HG03469 (cell line): ENCODE data around the gene RPL26.
"Not testable (repeated sequence)": the region's sequence is repeated elsewhere in the genome, so short reads cannot be mapped to it uniquely, and the experiment has no call there.

Source experiments
- ATAC-seq: cut with Tn5 transposase; IDR thresholded peaks from one replicate; pipeline ENCODE4 v1.9.1; 2021; ENCODE audit warnings: mild to moderate bottlenecking, moderate library complexity, moderate number of reproducible peaks; ENCODE audit not compliant: unreplicated experiment

RPL26 gene

DNA sequence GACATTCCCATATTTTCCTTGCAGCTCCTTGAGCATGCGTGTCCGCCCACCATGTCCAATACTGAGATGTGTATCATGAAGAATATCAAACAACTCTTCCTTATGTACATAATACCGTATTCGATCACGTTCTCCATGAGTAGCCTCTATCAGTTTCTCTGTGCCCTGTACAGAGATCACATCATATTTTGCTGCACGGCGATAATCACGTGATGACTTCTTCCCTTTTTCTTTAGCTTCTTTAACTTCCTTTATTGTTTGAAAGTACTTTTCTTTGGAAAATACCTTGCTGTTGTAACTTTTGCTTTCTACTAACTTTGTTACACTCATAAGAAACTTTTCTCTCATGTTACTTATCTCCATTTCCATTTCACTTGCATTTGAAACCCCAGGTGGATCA, 13.0 kb downstream of the RPL26 start:
- ATAC-seq = no peak

DNA sequence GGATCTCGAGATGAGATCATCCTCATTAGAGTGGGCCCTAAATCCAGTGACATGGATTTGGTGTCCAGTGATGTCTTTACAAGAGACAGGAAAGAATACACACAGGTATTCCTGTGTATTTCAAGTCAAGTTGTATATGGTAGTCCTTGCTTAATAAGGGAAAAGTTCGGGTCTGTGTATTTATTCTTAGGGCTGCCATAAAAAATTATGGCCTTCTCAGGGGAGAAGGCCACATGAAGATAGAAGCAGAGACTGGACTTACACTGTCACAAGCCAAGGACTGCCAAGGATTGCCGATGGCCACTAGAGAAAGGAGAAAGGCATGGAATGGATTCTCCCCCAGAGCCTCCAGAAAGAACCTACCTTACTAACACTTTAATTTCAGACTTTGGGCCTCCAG, 14.8 kb downstream of the RPL26 start:
- no peak for ATAC-seq

- no peak for ATAC-seq
These were observed 16.8 kb downstream of the RPL26 start for GRCh38 chr17:8366231-8366630.

DNA sequence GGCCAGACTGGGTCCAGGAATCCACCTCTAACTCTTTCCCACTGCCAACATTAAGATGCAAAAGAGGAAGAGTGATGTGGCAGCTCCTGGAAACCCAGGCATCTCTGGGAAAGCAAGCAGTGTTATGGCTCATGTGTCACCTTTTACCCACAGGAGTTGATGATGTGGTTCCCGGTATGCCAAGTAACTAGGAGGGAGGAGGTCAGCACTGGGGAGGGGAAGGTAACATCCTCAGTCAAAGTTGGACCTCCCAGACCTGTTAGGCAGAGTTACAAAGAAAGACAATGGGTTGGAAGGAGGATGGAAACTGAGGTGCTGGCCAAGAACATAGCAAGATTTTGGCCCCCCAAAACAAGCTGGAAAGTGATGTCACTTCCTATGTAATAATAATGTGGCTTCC, 17.9 kb downstream of the RPL26 start:
- ATAC-seq = no peak

- ATAC-seq = no peak
These were observed 20.2 kb downstream of the RPL26 start for GRCh38 chr17:8362651-8363332.

DNA sequence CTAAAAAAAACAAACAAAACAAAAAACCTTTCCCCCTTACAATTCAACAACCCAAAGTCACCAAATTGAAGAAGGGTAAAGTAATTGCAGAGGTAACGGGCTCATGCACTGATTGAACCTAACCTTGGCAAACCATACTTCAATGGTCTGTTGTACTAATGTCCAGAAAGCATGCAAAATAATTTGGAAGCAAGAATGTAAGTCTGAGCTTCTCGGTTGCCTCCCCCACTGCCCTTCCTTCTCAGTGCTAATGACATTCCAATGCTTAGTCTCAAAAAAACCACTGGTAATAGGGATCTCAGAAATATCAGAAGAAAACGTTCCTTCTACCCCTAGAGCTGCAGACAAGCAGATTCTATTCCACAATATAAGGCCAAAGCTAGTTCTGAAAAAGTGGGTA, 22.2 kb downstream of the RPL26 start:
- ATAC-seq = no peak

GRCh38 chr17:8360260-8360659, 22.7 kb downstream of the RPL26 start:
- ATAC-seq = no peak

DNA sequence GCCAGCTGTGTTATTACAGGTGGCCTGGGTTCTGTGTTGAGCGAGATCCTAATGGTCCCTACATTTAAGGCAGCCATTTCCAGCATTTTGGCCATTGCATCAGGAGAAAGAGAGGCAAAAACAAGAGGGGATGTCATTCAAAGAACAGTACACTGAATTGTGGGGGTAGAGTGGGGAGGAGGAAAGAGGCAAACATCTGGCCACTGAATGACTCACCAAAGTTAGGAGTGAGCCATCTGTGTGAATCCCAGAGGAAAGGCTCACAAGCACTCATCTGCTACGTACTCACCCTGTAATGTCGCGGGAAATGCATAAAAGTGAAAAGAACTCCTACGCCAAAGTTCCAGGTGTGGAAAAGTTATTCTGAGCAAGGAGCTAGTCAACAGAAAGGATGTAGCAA, 23.2 kb downstream of the RPL26 start:
- no peak for ATAC-seq

DNA sequence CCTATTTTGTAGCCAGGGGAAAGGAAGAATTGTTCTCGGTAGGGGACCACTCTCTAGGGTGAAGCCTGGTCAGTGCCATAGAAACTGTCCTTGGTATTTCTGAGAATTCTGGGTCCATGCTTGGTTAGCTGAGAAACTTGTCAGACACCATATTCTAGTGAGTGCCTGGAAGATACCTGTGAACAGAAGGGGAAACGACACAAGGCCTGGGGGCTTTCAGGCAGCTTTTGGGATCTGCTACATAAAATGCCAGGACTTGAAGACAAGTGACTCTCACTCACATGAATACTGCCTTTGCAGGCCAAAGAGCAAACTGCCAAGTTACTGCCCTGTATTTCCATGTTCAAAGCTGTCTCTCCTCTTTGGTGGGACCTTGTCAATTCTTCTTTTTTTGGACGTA, 25.1 kb downstream of the RPL26 start:
- ATAC-seq = no peak

DNA sequence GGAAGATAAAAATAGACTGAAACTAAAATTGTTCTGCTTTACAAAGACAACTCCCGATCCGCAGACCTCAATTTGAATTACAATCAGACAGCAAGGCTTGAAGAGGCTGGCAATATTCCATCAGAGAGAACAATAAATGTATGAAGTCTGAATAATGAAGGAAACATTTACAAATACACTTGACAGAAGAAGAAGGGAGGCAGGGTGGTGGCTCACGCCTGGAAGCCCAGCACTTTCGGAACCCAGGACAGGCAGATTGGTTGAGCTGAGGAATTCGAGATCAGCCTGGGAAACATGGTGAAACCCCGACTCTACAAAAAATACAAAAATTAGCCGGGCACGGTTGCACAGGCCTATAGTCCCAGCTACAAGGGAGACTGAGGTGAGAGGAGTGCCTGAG, 28.8 kb downstream of the RPL26 start:
- no peak for ATAC-seq

- ATAC-seq = no peak
These were observed 29.3 kb downstream of the RPL26 start for GRCh38 chr17:8353736-8354135.

GRCh38 chr17:8350339-8350738, 32.7 kb downstream of the RPL26 start:
- no peak for ATAC-seq

DNA sequence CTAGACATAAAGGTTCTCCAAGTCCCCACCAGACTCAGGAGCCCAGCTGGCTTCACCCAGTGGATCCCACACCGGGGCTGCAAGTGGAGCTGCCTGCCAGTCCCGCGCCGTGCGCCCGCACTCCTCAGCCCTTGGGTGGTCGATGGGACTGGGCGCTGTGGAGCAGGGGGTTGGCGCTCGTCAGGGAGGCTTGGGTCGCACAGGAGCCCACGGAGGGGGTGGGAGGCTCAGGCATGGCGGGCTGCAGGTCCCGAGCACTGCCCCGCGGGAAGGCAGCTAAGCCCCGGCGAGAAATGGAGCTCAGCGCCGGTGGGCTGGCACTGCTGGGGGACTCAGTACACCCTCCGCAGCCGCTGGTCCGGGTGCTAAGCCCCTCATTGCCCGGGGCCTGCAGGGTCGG, 36.0 kb downstream of the RPL26 start:
- ATAC-seq = not testable (repeated sequence)

- ATAC-seq = no peak
These were observed 36.9 kb downstream of the RPL26 start for GRCh38 chr17:8345951-8346665.

DNA sequence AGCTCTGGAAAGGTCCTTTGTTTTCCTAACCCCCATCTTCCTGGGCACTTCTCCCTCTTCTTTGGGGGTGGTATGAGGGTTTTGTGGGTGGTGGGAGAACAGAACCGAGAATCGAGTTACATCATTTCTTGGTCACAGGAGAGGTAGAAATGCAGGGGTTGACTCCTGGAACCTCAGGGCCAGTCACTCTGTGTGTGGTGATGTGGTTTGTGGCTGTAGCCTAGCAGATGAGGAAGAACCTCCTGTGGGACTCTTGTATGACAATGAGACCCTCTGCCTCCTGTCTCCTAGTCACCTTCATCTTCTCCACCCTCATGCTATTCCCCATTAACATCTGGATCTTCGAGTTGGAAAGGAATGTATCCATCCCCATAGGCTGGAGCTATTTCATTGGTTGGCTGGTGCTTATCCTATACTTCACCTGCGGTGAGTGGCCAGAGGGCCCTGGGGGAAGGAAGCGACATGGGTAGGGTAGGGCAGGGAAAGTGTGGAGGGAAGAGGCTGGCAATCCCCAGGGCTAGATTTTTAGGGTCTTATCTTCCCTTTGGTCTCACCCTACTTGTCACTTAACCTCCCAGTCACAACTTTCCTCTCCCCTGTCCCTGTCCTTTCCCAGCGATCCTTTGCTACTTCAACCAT, 37.8 kb downstream of the RPL26 start:
- ATAC-seq = no peak

DNA sequence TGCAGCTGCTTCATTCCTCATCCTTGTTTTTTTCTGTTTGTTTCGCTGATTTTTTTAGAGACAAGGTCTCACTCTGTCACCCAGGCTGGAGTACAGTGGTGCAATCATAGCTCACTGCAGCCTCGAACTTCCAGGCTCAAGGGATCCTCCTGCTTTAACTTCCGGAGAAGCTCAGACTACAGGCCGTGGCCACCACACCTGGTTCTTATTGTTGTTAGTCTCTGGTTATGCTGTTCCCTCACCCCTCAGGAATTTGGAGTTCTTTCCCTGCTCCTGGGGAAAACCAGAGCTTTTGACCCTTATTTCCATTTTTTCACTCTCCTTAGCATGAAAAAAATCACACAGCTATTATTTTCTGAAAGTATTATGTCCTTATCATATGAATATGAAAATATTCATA, 41.5 kb downstream of the RPL26 start:
- no peak for ATAC-seq

- ATAC-seq = no peak
These were observed 43.5 kb downstream of the RPL26 start, which contains the start of gene ODF4 for GRCh38 chr17:8339540-8339939. TSS of gene ODF4 (plus strand) at chr17:8339840. CDS start at chr17:8340052, 212 bp downstream.

GRCh38 chr17:8338753-8339140, 44.2 kb downstream of the RPL26 start:
- ATAC-seq = no peak

- no peak for ATAC-seq
These were observed 44.9 kb downstream of the RPL26 start for GRCh38 chr17:8337802-8338752.

DNA sequence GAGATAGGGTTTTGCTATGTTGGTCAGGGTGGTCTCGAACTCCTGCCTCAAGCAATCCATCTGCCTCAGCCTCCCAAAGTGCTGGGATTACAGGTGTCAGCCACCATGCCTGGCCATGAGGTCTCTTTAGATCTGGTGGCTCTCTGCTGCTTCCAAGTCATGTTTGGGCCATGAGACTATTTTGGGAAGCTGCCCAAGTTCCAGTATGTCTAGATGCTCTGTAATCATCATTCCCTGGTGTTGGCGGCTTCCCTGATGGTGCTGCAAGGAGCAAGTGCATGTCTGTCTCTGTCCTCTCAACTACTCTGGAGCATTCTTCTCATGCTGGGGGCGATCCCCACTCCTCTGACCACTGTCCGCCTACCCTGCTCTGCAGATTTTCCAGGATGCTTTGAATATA, 49.7 kb downstream of the RPL26 start:
- no peak for ATAC-seq

DNA sequence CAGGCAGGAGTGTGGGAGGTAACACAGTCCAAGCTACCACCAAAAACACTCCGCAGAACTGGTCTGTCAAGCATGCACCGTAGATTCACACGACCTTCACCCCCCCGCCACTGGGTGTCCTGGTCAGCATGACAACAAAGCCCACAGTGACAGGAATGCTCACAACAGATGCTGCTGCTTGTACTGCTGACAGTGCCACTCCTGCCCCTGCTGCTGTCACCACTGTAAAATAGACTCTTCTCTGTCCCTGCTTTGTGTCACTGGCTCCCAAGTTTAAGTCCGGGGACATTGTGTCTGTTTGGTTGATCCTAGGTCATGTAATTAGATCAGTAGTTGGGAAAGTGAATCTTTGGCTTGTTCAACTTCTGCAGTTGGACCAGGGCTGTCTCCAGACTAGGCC, 50.3 kb downstream of the RPL26 start:
- no peak for ATAC-seq
